ENCODE measurements around the gene R3HDM2.

- TF ChIP-seq CTCF (conservative IDR thresholded peaks at IDR 0.05 in 1 of 2, IDR thresholded peaks at IDR 0.05 in 1 of 2; ENCODE audit: low read depth in 1 of 2, low read length in 2 of 2) (no peak), EZH2 (IDR thresholded peaks at IDR 0.05; ENCODE audit: low read length, missing control alignments) (no peak)
Measured at GRCh38 chr12:57397441-57397840, 33.4 kb downstream of the R3HDM2 start.

All from fibroblast of lung (primary cell).